Nephron progenitor cell (in vitro differentiated cells): Measurements from ENCODE around the gene SKIDA1.
"Not testable (repeated sequence)": the region's sequence is repeated elsewhere in the genome, so short reads cannot be mapped to it uniquely, and the experiment has no call there.

ENCODE experiments used
- DNase-seq: peaks from one replicate; pipeline ENCODE4 v3.0.0; 2021
- H3K27ac Mint-ChIP-seq: 2 replicates; pipeline ENCODE4 v1.8.0; 2021; ENCODE audit warnings: mild to moderate bottlenecking, moderate library complexity, mixed read lengths
- H3K27me3 Mint-ChIP-seq: 2 replicates; pipeline ENCODE4 v1.8.0; 2021; ENCODE audit warnings: mild to moderate bottlenecking, low read depth, mixed read lengths; ENCODE audit not compliant: poor library complexity
- H3K36me3 Mint-ChIP-seq: 2 replicates; pipeline ENCODE4 v1.8.0; 2021; ENCODE audit warnings: low read depth, mixed read lengths
- H3K4me1 Mint-ChIP-seq: 2 replicates; pipeline ENCODE4 v1.8.0; 2021; ENCODE audit warnings: mixed read lengths
- H3K4me3 Mint-ChIP-seq: 2 replicates; pipeline ENCODE4 v1.8.0; 2021; ENCODE audit warnings: mild to moderate bottlenecking, moderate library complexity, mixed read lengths
- H3K9me3 Mint-ChIP-seq: 2 replicates; pipeline ENCODE4 v1.8.0; 2021; ENCODE audit warnings: mild to moderate bottlenecking, moderate library complexity, mixed read lengths
- CTCF ChIP-seq: fragments of 200-600 bp; sonication (generic); IDR thresholded peaks from 2 replicates; pipeline ENCODE4 v1.5.0; 2021; ENCODE audit warnings: antibody characterized with exemption

SKIDA1 gene

GRCh38 chr10:21525367-21526187 lies at the start of gene SKIDA1:
Gene SKIDA1, minus strand, starts transcription at chr10:21525682. Its CDS starts 7,860 bp downstream, at chr10:21517822.
- peaks cover 59% of the 10 kb centered on the region for H3K4me1 Mint-ChIP-seq
- TF ChIP-seq CTCF = no peak
- H3K27ac Mint-ChIP-seq = peak within 1 kb of the TSS; percentile 100
- H3K4me3 Mint-ChIP-seq = peak within 1 kb of the TSS; percentile 96
- DNase-seq = peak; percentile 88
- no peaks in the 10 kb centered on the region for H3K9me3 Mint-ChIP-seq
- H3K36me3 Mint-ChIP-seq = no peaks in the 10 kb centered on the region
- no peaks in the 10 kb centered on the region for H3K27me3 Mint-ChIP-seq

GRCh38 chr10:21574514-21574913 lies 49.0 kb upstream of the SKIDA1 start:
- Mint-ChIP-seq H3K36me3 (peaks cover 78% of the 10 kb centered on the region), H3K4me1 (peaks cover 31% of the 10 kb centered on the region)
- DNase-seq, H3K4me3 Mint-ChIP-seq, H3K27me3 Mint-ChIP-seq, H3K9me3 Mint-ChIP-seq, H3K27ac Mint-ChIP-seq: not testable (repeated sequence)

GRCh38 chr10:21572578-21572977 lies 47.1 kb upstream of the SKIDA1 start:
- no peak for DNase-seq
- Mint-ChIP-seq H3K27ac (peak overlapping the region; percentile 93), H3K27me3 (no peaks in the 10 kb centered on the region), H3K4me3 (peak overlapping the region; percentile 37), H3K4me1 (peaks cover 31% of the 10 kb centered on the region), H3K9me3 (peaks cover 5% of the 10 kb centered on the region), H3K36me3 (peaks cover 60% of the 10 kb centered on the region)
- no peak for TF ChIP-seq CTCF

DNA sequence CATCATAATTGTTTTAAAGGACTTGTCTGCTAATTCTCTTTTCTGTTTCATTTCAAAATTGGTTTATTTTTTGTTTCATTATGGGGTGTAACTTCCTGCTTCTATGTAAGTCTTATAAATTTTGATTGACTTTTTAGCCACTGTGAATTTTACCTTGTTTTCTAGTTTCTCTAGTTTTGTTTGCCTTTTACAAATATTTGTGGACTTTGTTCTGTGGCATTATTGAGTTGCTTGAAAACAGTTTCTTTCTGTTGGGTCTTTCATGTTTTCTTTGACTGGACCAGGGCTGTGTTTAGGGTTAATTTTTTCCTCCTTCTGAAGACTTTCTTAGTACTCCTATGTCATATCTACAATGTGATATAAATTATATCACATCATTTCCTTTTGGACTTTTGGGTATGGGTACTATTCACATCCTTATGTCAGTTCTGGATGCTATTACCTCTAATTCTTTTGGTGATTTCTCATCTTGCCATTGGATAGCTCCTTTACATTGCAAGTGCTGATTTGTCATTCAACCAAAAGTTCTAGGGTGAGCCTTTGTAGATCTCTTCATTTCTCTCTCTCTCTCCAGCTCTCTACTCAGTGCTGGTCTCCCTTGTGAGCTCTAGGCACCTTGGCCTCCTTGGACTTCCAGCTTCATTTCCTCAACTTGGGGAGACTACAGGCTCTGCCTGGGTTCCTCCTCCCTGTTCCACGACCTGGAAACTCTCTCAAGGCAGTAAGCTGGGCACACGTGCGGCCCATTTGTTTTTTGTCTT lies 45.5 kb upstream of the SKIDA1 start:
- Mint-ChIP-seq H3K36me3 (peaks cover 60% of the 10 kb centered on the region), H3K4me1 (peaks cover 38% of the 10 kb centered on the region), H3K4me3 (no peak overlapping the region), H3K27me3 (peaks cover 4% of the 10 kb centered on the region), H3K27ac (peak overlapping the region; percentile 91), H3K9me3 (no peaks in the 10 kb centered on the region)
- no peak for TF ChIP-seq CTCF
- DNase-seq = no peak

GRCh38 chr10:21558984-21559383 lies 33.5 kb upstream of the SKIDA1 start:
- not testable (repeated sequence) for H3K4me1 Mint-ChIP-seq, H3K27me3 Mint-ChIP-seq, H3K4me3 Mint-ChIP-seq, H3K27ac Mint-ChIP-seq, DNase-seq
- H3K9me3 Mint-ChIP-seq = peaks cover 26% of the 10 kb centered on the region
- H3K36me3 Mint-ChIP-seq = peaks cover 91% of the 10 kb centered on the region

GRCh38 chr10:21556527-21556926 lies 31.0 kb upstream of the SKIDA1 start:
- peaks cover 96% of the 10 kb centered on the region for H3K36me3 Mint-ChIP-seq
- TF ChIP-seq CTCF = no peak
- DNase-seq = no peak
- no peak overlapping the region for H3K27ac Mint-ChIP-seq
- no peaks in the 10 kb centered on the region for H3K27me3 Mint-ChIP-seq
- H3K9me3 Mint-ChIP-seq = peaks cover 18% of the 10 kb centered on the region
- no peak overlapping the region for H3K4me3 Mint-ChIP-seq
- H3K4me1 Mint-ChIP-seq = peaks cover 8% of the 10 kb centered on the region
